Measurements from ENCODE around the gene SCGB1D1. TPM values are rescaled to one million over a fixed set of nuclear protein-coding genes. Genes with fewer than 3 reads are reported as not detected.

Gene SCGB1D1
- total RNA-seq, 2 donors from 2014 or later, result not detected

- TF ChIP-seq CTCF (IDR thresholded peaks at IDR 0.05), result no peak
- Histone ChIP-seq H3K27me3 (no peaks in the 10 kb centered on the region), H3K4me1 (no peaks in the 10 kb centered on the region), H3K27ac (no peak overlapping the region), H3K9me3 (no peaks in the 10 kb centered on the region), H3K4me3 (no peak overlapping the region), H3K9ac (ENCODE audit: low read depth in 2 of 2, low read length in 2 of 2) (no peak overlapping the region), H3K36me3 (no peaks in the 10 kb centered on the region)
- intact Hi-C loops (cut with DNase I), result no loop called here
- DNase-seq, result no peak
Measured at GRCh38 chr11:62236187-62236586, 46.2 kb downstream of the SCGB1D1 start.

GRCh38 chr11:62237499-62237898 is 47.5 kb downstream of the SCGB1D1 start:
- no peak overlapping the region for H3K27ac ChIP-seq
- H3K9ac ChIP-seq (ENCODE audit: low read depth in 2 of 2, low read length in 2 of 2), result no peak overlapping the region
- no peaks in the 10 kb centered on the region for H3K36me3 ChIP-seq
- no peaks in the 10 kb centered on the region for H3K4me1 ChIP-seq
- no peaks in the 10 kb centered on the region for H3K9me3 ChIP-seq
- intact Hi-C loops (cut with DNase I), result no loop called here
- H3K4me3 ChIP-seq, result no peak overlapping the region
- no peaks in the 10 kb centered on the region for H3K27me3 ChIP-seq
- no peak for DNase-seq
- TF ChIP-seq CTCF (IDR thresholded peaks at IDR 0.05), result no peak

DNA sequence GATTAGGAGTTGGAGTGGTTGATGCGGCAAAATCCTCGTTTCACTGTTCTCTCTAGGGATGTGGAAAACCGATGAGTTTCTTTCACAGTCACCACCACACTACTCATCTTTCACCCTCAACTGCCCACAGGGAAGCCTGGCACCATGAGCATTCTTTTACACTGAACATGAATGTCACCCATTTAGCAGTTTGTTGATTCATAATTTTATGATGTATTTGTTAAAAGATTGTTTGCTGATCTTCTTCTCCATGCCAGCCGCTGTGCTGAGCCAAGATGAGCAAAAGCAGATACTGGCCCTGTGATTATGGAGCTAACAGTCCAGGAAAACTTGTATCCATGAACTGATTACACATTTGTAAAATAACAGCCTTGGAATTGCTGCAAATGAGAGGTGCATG is 48.1 kb downstream of the SCGB1D1 start:
- no peak overlapping the region for H3K4me3 ChIP-seq
- intact Hi-C loops (cut with DNase I), result no loop called here
- no peaks in the 10 kb centered on the region for H3K4me1 ChIP-seq
- H3K9ac ChIP-seq (ENCODE audit: low read depth in 2 of 2, low read length in 2 of 2), result no peak overlapping the region
- H3K9me3 ChIP-seq, result no peaks in the 10 kb centered on the region
- no peaks in the 10 kb centered on the region for H3K36me3 ChIP-seq
- TF ChIP-seq CTCF (IDR thresholded peaks at IDR 0.05), result no peak
- no peak overlapping the region for H3K27ac ChIP-seq
- no peak for DNase-seq
- no peaks in the 10 kb centered on the region for H3K27me3 ChIP-seq

DNA sequence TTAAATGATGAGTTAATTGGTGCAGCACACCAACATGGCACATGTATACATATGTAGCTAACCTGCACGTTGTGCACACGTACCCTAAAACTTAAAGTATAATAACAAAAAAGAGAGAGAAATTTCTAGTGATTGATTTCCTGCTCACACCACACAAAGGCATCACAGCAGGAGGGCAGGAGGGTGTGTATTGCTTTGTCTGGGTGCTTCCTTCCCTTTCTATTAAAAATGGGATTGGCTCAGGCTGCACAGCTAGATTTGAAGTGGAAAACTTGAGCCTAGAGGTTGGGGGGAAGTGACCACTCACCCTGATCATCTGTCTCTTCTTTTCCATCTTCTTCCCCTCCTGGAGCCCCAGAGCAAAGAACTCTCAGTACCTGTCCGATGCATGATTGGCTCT is 51.1 kb downstream of the SCGB1D1 start:
- Histone ChIP-seq H3K9me3 (no peaks in the 10 kb centered on the region), H3K4me3 (no peak overlapping the region), H3K27me3 (no peaks in the 10 kb centered on the region), H3K36me3 (no peaks in the 10 kb centered on the region), H3K4me1 (no peaks in the 10 kb centered on the region), H3K27ac (no peak overlapping the region), H3K9ac (ENCODE audit: low read depth in 2 of 2, low read length in 2 of 2) (no peak overlapping the region)
- no peak for DNase-seq
- TF ChIP-seq CTCF (IDR thresholded peaks at IDR 0.05), result no peak
- intact Hi-C loops (cut with DNase I), result no loop called here

GRCh38 chr11:62242021-62242420 is 52.0 kb downstream of the SCGB1D1 start, which contains the start of gene SCGB1D2:
SCGB1D2 (plus strand) TSS chr11:62242239; CDS start chr11:62242308, 69 bp downstream.
- Histone ChIP-seq H3K27me3 (no peaks in the 10 kb centered on the region), H3K4me1 (no peaks in the 10 kb centered on the region), H3K27ac (no peak within 1 kb of the TSS), H3K36me3 (no peaks in the 10 kb centered on the region), H3K9ac (ENCODE audit: low read depth in 2 of 2, low read length in 2 of 2) (no peak within 1 kb of the TSS), H3K4me3 (no peak within 1 kb of the TSS), H3K9me3 (no peaks in the 10 kb centered on the region)
- TF ChIP-seq CTCF (IDR thresholded peaks at IDR 0.05), result no peak
- intact Hi-C loops (cut with DNase I), result no loop called here
- DNase-seq, result no peak

Other genes with a start within 250 kb of the SCGB1D1 start
- under 1 TPM; 0.58 to 0.77 TPM for gene BEST1, start 239.9 kb upstream of the SCGB1D1 start, total RNA-seq
- 1,000 to 10,000 TPM; 5,286 to 5,395 TPM for gene FTH1, start 222.6 kb upstream of the SCGB1D1 start, total RNA-seq
- gene INCENP, start 66.2 kb upstream of the SCGB1D1 start, total RNA-seq, result 10 to 100 TPM; 35.1 to 93.4 TPM
- 1 to 10 TPM; 6.1 to 6.7 TPM for gene SCGB2A1, start 18.5 kb downstream of the SCGB1D1 start, total RNA-seq
- not detected for gene SCGB1D2, start 52.0 kb downstream of the SCGB1D1 start, total RNA-seq
- gene SCGB2A2, start 79.9 kb downstream of the SCGB1D1 start, total RNA-seq, result not detected
- not detected for gene SCGB1D4, start 108.9 kb downstream of the SCGB1D1 start, total RNA-seq
- 10 to 100 TPM; 32.5 to 71.7 TPM for gene ASRGL1, start 147.2 kb downstream of the SCGB1D1 start, total RNA-seq
- gene SCGB1A1, start 228.8 kb downstream of the SCGB1D1 start, total RNA-seq, result 1 to 10 TPM in 1 of 2 donors, not detected in 1; 2.3 TPM